Measurements from ENCODE around the gene RAB21.

RAB21 gene

DNA sequence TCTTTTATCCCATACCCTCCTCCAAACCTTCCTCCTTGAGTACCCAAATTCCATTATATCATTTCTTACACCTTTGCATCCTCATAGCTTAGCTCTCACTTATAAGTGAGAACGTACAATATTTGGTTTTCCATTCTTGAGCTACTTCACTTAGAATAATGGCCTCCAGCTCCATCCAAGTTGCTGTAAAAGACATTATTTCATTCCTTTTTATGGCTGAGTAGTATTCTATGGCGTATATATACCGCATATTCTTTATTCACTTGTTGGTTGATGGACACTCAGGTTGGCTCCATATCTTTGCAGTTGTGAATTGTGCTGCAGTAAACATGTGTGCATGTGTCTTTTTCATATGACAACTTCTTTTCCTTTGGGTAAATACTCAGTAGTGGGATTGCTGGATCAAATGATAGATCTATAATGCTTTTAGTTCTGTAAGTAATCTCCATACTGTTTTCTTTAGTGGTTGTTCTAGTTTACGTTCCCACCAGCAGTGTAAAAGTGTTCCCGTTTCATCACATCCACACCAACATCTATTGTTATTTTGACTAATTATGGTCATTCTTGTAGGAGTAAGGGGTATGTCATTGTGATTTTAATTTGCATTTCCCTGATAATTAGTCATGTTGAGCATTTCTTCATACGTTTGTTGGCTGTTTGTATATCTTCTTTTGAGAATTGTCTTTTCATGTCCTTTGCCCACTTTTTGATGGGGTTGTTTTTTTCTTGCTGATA lies 10.1 kb downstream of the RAB21 start:
- H3K4me3 ChIP-seq (ENCODE audit: low read length), result no peak overlapping the region
- no peak for TF ChIP-seq ZNF274 (IDR thresholded peaks at IDR 0.05; ENCODE audit: low read depth, low read length)

DNA sequence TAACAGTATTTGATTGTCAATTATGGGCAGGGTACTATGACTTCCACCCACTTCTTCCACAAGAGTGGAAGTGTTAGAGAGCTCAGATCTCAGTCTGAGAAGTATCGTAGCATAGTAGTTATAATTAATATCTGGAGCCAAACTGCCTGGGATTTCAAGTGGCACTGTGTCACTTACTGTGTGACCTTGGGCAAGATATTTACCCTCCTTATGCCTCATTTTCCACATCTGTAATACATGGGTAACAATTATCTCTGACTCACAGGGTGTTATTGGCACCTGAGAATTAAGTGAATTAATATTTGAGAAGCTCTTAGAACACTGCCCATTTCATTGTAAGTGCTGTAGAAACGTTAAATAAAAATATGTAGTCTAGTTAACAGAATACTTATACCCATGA lies 11.5 kb downstream of the RAB21 start:
- H3K4me3 ChIP-seq (ENCODE audit: low read length), result no peak overlapping the region
- no peak for TF ChIP-seq ZNF274 (IDR thresholded peaks at IDR 0.05; ENCODE audit: low read depth, low read length)

DNA sequence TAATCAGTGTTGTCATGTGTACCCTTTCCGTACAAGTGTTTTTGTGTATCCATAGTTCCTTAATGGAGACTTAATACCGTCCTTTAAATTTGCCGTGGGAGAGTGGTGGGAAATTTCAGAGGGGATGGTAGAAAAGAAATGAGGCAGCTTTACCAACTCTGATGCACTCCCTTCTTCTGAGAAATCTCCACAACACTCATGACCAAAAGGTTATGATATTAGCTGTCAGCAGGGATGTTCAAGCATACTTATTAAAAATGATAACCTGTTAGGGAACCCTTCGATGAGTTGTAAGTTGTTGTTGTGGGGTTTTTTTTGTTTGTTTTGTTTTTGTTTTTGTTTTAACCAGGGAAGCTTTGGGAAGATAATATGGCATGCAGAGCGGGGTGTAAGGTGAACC lies 12.5 kb downstream of the RAB21 start:
- no peak overlapping the region for H3K4me3 ChIP-seq (ENCODE audit: low read length)
- no peak for TF ChIP-seq ZNF274 (IDR thresholded peaks at IDR 0.05; ENCODE audit: low read depth, low read length)

DNA sequence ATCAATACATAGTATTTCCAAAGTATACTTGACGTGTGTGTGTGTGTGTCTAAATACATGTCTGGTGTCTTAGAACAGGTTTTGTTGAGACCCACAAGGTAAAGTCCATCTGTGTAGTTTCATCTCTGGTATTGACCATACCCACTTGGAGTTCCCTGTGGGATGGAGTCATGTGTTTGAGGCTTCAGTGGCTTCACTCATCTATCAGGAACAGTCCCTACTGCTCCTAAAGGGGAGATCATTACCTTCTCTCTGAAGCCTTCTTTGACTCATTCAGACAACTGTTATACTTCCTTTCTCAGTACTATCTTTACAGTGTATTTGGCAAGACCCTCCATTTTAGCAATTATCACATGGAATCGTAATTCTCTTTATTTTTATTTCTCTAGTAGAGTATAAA lies 14.2 kb downstream of the RAB21 start:
- TF ChIP-seq ZNF274 (IDR thresholded peaks at IDR 0.05; ENCODE audit: low read depth, low read length), result no peak
- no peak overlapping the region for H3K4me3 ChIP-seq (ENCODE audit: low read length)

DNA sequence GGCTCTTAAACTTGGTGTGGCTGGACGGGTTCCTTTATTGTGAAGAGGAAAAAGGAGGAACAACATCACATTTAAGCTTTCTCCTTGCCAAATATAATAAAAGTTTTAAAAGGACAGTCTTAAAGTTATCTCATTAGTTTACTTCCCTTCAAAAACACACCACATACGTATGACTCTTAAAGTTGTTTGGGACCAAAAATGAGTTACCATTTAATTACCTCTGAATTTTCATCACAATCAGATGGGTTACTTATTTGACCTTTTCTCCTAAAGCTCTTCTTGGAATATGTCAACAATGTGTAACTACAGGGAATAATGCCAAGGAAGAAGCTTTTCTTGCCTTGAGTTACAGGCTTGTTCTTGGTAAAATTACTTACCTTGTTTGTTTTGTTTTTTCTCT lies 16.4 kb downstream of the RAB21 start:
- no peak for TF ChIP-seq ZNF274 (IDR thresholded peaks at IDR 0.05; ENCODE audit: low read depth, low read length)
- H3K4me3 ChIP-seq (ENCODE audit: low read length), result no peak overlapping the region

DNA sequence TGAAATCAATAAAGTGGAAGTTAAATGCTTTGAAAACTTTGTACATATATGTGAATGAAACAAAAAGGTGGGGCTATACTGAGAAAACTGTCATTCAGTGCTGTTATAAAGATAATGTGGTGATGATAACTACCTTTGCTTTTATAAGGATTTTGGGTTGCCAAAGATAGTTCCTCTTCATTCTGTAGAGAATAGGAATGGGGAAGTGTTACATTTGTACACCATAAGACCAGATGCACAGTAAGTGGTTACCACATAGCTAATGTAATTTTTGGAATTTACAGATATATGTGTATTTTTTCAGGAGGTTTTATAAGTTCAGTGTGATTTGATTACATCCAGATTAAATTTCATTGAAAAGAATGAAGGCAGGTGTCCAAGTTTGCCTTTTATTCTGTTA lies 18.1 kb downstream of the RAB21 start:
- no peak overlapping the region for H3K4me3 ChIP-seq (ENCODE audit: low read length)
- no peak for TF ChIP-seq ZNF274 (IDR thresholded peaks at IDR 0.05; ENCODE audit: low read depth, low read length)

GRCh38 chr12:71780237-71780822 lies 25.7 kb downstream of the RAB21 start:
- no peak overlapping the region for H3K4me3 ChIP-seq (ENCODE audit: low read length)
- no peak for TF ChIP-seq ZNF274 (IDR thresholded peaks at IDR 0.05; ENCODE audit: low read depth, low read length)

GRCh38 chr12:71782017-71782416 lies 27.4 kb downstream of the RAB21 start:
- no peak for TF ChIP-seq ZNF274 (IDR thresholded peaks at IDR 0.05; ENCODE audit: low read depth, low read length)

GRCh38 chr12:71786829-71787228 lies 32.2 kb downstream of the RAB21 start:
- no peak for TF ChIP-seq ZNF274 (IDR thresholded peaks at IDR 0.05; ENCODE audit: low read depth, low read length)
- H3K4me3 ChIP-seq (ENCODE audit: low read length), result no peak overlapping the region

More at GRCh38 chr12:71782017-71782416, 27.4 kb downstream of the RAB21 start:
- no peak overlapping the region for H3K4me3 ChIP-seq (ENCODE audit: low read length)

- no peak for TF ChIP-seq ZNF274 (IDR thresholded peaks at IDR 0.05; ENCODE audit: low read depth, low read length)
- no peak overlapping the region for H3K4me3 ChIP-seq (ENCODE audit: low read length)
Observed at GRCh38 chr12:71787580-71787979, 32.9 kb downstream of the RAB21 start.

- no peak for TF ChIP-seq ZNF274 (IDR thresholded peaks at IDR 0.05; ENCODE audit: low read depth, low read length)
- no peak overlapping the region for H3K4me3 ChIP-seq (ENCODE audit: low read length)
Observed at GRCh38 chr12:71790331-71790730, 35.7 kb downstream of the RAB21 start.

DNA sequence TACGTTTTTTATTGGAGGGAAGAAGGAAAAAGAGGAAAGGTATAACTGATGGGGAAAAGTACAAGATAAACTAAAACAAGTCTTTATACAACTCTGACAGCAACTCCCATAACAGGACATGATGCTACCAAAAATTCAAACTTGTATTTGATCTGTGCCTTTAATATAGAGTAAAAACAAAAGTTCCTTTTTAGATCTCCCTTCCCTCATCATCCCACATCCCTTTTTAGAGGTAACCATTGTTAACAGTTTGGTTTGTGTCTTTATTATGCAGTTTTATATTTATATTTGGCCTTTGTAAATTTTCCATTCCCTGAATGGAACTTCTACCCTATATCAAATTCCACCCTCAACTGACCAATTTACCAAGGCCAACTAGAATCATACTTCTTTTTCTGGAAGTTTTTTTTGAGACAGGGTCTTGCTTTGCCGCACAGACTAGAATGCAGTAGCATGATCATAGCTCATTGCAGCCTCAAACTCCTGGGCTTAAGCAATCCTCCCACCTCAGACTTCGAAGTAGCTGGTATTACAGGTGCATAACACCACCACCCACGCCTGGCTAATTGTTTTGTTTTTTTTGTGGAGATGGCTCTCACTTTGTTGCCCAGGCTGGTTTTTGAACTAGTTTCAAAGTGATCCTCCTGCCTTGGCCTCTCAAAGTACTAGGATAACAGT lies 36.9 kb downstream of the RAB21 start:
- H3K4me3 ChIP-seq (ENCODE audit: low read length), result no peak overlapping the region
- TF ChIP-seq ZNF274 (IDR thresholded peaks at IDR 0.05; ENCODE audit: low read depth, low read length), result no peak

DNA sequence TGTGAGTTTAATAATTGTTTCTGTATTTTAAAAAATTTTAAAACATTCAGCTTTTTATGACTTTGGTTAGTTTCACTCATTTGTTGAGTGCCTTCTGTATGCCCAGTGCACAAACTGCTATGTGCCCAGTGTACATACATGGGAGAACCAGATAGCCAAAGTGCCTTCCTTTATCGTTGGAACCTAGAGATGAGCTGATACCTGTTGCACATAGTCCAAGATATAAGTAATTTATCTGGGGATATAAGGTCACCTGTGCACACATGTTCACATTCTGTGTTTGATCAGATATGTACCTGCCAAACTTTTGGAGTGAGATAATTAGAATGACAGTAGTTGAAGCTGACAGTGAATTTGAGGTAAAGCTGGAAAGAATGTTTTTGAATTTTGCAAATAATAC lies 37.9 kb downstream of the RAB21 start:
- no peak for TF ChIP-seq ZNF274 (IDR thresholded peaks at IDR 0.05; ENCODE audit: low read depth, low read length)
- no peak overlapping the region for H3K4me3 ChIP-seq (ENCODE audit: low read length)

DNA sequence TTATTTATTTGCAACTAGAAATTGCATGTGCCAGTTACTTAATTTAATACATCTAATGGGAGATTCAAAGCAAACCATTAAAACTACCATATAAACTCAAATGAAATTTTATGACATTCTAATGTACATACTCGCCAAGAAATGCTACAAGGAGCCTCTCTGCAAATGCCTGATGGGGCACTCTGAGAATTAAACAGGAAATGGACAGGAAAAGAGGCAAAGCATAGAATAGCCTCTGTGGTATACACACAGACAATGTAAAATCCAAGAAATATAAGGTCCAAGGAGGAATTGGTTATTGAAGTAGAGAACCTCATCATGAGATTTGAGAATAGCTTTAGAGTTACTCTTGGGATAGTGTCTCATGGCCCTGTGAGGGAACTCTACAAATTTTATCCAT lies 41.2 kb downstream of the RAB21 start:
- no peak overlapping the region for H3K4me3 ChIP-seq (ENCODE audit: low read length)
- TF ChIP-seq ZNF274 (IDR thresholded peaks at IDR 0.05; ENCODE audit: low read depth, low read length), result no peak

GRCh38 chr12:71797531-71797930 lies 42.9 kb downstream of the RAB21 start:
- no peak for TF ChIP-seq ZNF274 (IDR thresholded peaks at IDR 0.05; ENCODE audit: low read depth, low read length)

More at GRCh38 chr12:71797531-71797930, 42.9 kb downstream of the RAB21 start:
- H3K4me3 ChIP-seq (ENCODE audit: low read length), result no peak overlapping the region

Data from GM08714 (cell line).